HFF-Myc (cell line): ENCODE data around the gene SLC25A14.
"Not testable (repeated sequence)": the region's sequence is repeated elsewhere in the genome, so short reads cannot be mapped to it uniquely, and the experiment has no call there.

ENCODE experiments used
- DNase-seq: peaks from one replicate; pipeline ENCODE4 v3.0.0-alpha.2; 2011; ENCODE audit warnings: low read depth; ENCODE audit errors: extremely low read depth
- H3K4me3 ChIP-seq: replicated peaks from 2 replicates; pipeline ENCODE4 v1.5.1; 2011; ENCODE audit warnings: low read depth, mild to moderate bottlenecking, control low read depth, low read length
- TF ChIP-seq, protein P1 (sequence below): IDR thresholded peaks from 2 replicates; pipeline ENCODE4 v1.5.1; 2012; ENCODE audit warnings: mild to moderate bottlenecking, low read depth, low read length, control low read depth; ENCODE audit errors: missing control alignments

The SLC25A14 gene

DNA sequence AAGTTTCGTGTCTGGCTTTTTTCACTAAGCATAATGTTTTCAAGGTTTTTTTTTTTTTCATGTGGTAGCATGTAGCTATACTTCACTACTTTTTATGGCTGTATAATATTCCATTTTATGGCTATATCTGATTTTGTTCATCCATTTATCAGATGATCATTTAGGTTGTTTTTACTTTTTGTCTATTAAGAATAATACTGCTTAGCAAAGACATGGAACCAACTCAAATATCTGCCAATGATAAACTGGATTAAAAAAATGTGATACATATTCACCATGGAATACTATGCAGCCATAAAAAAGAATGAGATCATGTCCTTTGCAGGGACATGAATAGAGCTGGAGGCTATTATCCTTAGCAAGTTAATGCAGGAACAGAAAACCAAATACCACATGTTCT is 38.3 kb upstream of the SLC25A14 start:
- TF ChIP-seq, protein P1, sequence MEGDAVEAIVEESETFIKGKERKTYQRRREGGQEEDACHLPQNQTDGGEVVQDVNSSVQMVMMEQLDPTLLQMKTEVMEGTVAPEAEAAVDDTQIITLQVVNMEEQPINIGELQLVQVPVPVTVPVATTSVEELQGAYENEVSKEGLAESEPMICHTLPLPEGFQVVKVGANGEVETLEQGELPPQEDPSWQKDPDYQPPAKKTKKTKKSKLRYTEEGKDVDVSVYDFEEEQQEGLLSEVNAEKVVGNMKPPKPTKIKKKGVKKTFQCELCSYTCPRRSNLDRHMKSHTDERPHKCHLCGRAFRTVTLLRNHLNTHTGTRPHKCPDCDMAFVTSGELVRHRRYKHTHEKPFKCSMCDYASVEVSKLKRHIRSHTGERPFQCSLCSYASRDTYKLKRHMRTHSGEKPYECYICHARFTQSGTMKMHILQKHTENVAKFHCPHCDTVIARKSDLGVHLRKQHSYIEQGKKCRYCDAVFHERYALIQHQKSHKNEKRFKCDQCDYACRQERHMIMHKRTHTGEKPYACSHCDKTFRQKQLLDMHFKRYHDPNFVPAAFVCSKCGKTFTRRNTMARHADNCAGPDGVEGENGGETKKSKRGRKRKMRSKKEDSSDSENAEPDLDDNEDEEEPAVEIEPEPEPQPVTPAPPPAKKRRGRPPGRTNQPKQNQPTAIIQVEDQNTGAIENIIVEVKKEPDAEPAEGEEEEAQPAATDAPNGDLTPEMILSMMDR: no peak
- H3K4me3 ChIP-seq: no peak overlapping the region
- no peak for DNase-seq

DNA sequence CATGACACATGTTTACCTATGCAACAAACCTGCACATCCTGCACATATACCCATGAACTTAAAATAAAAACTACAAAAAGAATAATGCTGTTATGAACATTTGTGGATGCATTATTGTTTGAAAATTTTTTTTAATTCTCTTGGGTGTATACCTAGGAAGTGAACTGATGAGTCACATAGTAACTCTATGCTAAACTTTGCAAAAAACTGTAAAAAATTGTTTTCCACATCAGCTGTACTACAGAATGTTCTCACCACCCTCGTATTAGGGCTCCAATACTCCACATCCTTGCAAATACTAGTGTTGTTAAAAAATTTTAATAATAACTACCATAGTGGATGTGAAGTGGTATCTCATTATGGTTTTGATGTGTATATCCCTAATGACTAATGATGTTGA is 37.7 kb upstream of the SLC25A14 start:
- TF ChIP-seq, protein P1: no peak
- no peak overlapping the region for H3K4me3 ChIP-seq
- DNase-seq: no peak

DNA sequence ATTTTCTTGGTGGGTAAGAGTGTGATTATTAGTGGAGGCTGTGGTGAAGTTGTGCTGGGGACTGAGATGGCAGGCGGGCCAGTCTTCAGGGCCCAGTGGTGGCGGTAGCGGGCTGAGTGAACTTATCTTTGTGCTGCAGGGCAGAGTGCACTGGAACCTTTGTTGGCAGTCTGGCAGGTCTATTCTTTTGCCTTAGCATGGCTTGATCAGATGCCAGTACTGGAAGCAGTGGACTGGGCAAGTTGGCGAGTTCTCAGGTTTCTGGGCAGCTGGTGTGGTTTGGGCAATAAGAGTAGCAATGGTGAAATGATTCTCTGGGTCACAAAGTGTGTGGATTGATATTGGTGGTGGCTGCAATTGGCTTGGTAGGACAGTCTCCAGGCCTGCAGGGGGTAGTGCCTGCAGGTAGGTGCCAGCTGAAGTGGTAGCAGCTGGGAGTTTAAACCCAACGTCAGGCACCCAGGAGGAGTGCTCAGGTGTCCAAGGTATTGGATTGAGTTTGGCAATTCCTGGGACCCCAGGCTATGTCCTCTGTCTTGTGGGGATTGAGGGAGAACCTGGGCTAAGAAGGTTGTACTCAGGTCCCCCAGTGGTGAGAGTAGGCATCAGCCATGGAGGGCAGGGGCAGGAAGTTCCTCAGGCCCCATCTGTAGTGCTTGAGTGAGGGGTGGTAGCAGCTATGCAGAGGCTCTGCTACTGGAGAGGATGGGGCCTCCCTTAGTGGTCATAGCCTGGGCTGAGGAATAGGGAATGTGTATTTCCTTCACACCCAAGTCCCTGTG is 34.9 kb upstream of the SLC25A14 start:
- TF ChIP-seq, protein P1: no peak
- no peak overlapping the region for H3K4me3 ChIP-seq
- DNase-seq: no peak

DNA sequence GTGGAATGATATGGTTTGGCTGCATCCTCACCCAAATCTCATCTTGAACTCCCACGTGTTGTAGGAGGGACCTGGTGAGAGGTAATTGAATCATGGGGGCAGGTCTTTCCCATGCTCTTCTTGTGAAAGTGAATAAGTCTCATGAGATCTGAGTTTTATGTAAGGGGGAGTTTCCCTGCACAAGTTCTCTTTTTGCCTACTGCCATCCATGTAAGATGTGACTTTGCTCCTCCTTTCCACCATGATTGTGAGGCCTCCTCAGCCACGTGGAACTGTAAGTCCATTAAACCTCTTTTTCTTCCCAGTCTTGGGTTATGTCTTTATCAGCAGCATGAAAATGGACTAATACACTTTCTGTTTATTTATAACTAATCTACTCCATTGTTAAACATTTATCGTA is 19.8 kb upstream of the SLC25A14 start:
- DNase-seq, H3K4me3 ChIP-seq: not testable (repeated sequence)

DNA sequence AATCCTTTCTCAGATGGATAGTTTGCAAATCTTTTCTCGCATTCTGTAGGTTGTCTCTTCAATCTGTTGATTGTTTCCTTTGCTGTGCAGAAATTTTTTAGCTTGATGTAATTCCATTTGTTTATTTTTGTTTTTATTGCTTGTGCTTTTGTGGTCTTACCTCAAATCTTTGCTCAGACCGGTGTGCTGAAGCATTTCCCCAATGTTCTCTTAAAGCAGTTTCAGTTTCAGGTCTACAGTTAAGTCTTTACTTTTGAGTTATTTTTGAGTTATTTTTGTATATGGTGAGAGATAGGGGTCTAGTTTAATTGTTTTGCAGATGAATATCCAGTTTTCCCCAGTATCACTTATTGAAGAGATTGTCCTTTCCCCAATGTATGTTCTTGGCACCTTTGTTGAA is 18.2 kb upstream of the SLC25A14 start:
- TF ChIP-seq, protein P1: no peak
- H3K4me3 ChIP-seq: no peak overlapping the region
- DNase-seq: no peak

DNA sequence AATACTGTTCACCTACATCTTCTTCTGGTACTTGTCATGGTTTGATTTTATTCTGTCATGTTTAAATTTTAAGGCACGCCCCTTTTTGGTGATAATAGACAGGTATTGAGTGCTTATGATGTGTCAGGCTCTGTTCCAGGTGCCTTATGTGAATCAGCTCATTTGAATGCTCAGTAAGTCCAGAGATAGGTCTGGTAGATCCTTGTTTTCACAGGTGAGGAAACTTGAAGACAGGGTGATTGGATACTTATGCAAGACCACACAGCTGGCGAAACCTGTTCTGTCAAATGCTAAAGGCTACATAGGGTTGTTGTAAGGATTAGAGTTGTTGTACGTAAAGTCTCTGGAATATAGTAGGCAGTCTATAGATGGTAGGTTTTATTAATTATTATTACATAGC is 9.6 kb upstream of the SLC25A14 start:
- H3K4me3 ChIP-seq: no peak overlapping the region
- no peak for DNase-seq
- TF ChIP-seq, protein P1: no peak

DNA sequence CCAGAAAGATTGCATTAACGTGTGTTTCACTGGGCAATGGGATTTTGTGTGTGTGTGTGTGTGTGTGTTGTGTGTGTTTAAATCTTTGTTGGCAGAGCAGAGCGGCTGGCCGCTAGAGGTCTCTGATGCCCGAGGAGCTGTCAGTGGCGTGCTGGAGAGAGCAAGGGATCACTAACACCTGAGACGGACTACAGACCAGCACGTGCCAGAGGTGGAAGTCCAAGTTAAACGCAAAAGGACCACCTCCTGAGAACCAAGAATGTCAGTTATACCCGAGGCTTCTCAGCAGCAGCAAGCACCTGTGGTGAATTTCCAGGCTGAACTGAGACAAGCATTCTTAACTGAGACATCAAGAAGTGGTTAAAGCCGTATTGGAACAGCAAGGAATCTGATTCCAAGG is 9.0 kb upstream of the SLC25A14 start:
- DNase-seq: peak; percentile 16
- TF ChIP-seq, protein P1: peak; percentile 51
- H3K4me3 ChIP-seq: no peak overlapping the region
